Stimulated activated CD8-positive, alpha-beta memory T cell treated with anti-CD3 and anti-CD28 coated beads, Interleukin-7, amount 100 ng/mL, for 24 hours (primary cell): ENCODE data around the gene SHC3.
"Not testable (repeated sequence)": the region's sequence is repeated elsewhere in the genome, so short reads cannot be mapped to it uniquely, and the experiment has no call there.

ENCODE experiments used
- DNase-seq: peaks from one replicate; pipeline ENCODE4 v3.0.0-alpha.2; 2020; ENCODE audit warnings: low read depth

The SHC3 gene, protein sequence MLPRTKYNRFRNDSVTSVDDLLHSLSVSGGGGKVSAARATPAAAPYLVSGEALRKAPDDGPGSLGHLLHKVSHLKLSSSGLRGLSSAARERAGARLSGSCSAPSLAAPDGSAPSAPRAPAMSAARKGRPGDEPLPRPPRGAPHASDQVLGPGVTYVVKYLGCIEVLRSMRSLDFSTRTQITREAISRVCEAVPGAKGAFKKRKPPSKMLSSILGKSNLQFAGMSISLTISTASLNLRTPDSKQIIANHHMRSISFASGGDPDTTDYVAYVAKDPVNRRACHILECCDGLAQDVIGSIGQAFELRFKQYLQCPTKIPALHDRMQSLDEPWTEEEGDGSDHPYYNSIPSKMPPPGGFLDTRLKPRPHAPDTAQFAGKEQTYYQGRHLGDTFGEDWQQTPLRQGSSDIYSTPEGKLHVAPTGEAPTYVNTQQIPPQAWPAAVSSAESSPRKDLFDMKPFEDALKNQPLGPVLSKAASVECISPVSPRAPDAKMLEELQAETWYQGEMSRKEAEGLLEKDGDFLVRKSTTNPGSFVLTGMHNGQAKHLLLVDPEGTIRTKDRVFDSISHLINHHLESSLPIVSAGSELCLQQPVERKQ

DNA sequence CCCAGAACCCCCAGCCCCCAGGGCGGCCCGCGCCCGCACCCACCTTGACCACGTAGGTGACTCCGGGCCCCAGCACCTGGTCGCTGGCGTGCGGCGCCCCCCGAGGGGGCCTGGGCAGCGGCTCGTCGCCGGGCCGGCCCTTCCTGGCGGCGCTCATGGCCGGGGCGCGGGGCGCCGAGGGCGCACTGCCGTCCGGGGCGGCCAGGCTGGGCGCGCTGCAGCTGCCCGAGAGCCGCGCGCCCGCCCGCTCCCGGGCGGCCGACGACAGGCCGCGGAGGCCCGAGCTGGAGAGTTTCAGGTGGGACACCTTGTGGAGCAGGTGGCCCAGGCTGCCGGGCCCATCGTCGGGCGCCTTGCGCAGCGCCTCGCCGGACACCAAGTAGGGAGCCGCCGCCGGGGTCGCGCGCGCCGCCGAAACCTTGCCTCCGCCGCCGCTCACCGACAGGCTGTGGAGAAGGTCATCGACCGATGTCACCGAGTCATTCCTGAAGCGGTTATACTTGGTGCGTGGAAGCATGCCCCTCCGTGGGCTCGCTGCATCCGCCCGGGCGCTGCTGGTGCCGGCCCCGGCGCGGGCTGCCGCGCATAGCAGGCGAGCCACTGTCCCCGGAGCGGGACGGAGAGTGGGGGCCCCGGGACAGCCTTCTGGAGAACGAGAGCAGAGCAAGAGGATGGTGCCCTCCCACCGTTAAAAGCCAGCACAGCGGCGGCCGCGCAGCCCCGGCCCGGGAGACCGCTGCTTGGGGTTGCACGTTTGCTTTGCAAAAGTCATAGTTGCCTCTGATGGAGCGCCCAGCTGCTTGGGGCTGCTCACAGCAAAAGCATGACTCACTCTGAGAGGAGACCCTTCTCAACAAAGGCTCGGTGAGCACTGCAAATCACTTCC lies at the start of gene SHC3:
Gene SHC3 (minus strand): TSS at position 875 of the 886 bp plus-strand sequence. CDS start 358 bp downstream, at position 517.
- DNase-seq, result no peak

DNA sequence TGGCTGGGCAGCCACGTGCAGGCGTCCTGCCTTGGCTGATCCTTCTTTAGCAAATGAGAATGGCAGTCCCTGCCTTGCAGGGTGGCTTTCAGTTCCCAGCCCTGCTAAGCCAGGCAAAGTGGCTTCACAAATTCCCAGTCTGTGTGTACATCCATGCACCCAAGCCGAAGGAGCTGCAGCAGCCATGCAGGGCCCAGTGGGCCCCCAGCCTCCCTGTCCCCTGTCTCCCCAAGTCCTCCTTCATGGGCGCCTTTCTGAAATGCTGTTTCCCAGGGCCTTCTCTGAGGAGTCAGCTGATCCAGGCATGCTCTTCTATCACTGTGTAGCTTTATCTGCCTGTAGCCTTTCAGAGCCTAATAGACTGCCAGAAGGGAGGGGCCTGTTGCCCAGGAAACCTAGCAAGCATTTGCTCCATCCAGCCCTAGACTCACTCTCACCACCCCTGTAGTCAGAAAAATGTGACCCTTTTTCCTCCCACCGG lies 47.4 kb upstream of the SHC3 start:
- DNase-seq, result no peak

DNA sequence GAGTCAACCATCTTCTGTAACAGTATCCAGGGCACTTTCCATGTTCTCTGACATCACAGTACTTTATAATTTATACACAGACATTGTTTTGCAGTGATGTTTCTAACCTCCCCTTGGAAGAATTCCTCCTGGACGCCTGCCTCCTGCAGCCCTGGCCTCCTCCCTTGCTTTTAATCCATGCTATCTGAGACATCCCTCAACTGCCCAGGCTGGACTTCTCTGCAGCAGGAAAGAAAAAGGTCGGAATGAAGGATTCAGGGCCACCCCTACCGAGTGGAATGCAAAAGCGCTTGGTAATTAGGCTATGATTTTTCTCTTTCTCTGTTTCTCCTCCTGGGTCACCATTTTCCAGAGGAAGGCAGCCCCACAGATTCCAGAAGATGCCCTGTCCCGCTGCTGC lies 47.0 kb upstream of the SHC3 start:
- DNase-seq, result no peak

DNA sequence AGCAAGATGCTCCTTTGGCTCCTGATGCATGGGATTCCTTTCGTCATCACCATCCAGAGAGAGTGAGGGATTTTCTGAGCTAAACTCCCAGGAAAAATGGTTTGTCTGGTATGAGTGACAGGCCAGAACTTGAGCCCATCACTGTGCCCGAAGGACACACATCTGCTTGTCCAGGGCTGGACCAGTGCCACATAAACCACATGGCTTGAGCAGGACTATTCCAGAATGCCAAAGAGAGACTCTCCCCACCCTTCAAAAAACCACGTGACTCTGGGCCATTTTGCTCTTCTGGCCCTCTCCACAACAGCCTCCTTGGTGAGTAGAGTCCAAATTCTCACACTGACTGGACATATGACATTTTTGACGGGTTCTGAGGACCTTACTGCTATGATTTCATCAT lies 46.4 kb upstream of the SHC3 start:
- no peak for DNase-seq

DNA sequence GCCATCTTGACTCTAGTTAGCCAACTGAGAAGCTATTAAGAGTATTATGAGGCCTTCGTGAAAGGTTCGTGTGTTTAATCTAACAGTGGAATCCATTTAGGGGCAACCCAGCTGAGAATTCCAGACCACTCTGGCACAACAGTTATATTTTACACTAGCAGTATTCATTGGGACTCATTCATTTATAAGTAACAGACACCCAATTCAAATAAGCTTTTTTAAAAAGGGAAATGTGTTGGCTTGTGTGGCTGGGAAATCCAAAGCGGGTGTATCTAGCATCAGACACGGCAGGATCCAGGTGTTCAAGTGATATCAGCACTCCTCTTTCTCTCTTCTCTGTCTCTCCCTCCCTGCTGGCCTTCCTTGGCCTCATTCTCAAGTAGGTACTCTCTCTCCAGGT lies 46.0 kb upstream of the SHC3 start:
- no peak for DNase-seq

DNA sequence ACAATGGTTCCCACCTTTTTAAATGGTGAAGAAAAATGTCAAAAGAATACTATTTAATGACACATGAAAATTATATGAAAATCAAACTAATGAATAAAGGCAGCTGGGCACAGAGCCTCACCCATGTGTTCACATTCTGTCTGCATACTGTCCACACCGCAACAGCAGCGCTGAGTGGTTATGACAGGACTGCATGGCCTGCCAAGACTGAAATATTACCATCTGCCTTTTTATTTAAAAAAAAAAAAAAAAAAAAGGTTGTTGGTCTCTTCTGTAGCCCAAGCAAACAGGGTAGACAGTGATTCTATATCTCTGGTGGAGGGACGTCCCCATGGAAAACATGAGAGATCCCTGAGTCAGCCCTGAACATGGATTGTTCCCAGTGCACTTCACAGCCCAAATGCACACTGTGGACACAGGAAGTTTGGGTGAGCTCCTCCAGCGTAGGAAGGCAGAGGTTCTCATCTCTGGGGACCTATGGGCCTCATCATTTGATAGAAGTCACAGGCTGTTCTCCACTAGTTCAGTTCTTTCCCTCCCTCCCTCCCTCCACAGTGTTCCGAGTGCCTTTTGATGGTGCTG lies 44.9 kb upstream of the SHC3 start:
- DNase-seq, result no peak

DNA sequence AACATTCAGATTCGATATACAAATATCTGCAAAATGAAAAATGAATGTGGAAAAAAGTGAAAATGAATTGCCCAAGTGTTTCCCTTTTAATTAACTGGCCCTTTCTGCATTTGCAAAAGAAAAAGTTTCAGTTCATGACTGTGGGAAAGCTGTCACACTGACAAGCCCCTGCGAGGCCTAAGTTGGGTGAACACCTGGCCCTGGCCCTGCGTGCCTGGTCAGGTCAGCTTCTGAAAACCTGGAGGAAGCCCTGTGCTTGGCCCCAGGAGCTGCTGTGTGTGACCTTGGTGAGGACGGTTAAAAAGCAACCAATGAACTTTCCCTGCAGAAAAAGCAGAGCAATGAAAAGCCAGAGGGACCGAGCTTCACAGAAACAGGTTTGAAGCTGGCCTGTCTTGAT lies 41.0 kb upstream of the SHC3 start:
- no peak for DNase-seq

DNA sequence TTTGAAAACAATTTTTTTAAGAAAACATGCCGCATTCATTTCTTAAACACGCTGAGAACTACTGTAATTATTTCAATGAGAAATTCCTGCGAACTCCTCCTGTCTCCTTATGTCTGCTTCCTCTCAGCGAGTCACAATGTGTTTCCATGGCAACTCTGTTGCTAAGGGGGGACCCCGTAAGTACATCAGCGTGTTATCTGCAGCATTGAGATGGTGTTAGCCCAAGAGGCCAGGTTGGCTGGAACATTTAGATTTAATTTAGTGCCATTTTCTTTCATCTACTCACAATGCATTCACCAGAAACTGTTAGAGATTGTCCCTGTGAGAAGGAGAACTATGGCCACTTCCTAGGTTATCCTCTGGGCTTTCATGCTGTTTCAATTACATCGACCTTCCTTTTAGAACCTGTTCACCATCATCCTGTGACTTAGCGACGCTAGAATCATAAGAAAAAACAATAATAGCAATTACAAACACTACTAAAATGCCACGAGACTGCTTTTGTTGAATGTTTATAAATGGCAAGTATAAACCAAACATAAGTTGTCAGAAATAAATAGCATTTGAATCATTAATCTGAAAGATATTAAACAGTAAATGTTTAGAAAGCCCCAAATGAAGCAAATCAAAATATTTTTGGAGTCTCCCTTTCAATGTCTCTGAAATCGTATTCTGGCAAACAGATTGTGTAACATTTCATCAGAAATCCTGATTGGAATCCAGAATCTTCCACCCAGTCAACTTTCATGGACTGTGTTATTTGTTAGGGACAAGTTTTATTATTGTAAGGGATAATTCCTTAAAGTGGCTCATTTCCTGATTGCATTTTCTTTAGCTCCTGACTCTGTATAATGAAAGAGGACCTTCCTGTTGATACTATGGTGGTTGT lies 39.7 kb upstream of the SHC3 start:
- no peak for DNase-seq

DNA sequence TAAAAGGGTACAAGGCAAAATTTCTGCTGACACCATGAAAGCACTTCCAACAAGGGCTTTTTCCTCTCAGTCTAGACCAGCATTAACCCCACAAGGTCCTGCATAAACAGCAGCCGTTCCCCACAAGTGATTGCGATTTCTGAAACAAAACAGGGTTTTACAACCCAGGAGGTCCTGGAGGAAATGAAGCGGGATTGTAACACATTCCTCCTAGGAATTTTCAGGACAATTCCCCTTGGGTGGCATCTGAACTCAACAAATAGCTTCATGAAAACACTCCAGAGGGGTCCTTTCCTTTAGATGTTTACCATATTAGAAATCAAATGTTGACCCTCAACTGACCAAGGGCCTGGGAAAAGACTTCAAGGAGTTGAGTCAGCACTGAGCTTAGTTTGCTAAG lies 36.7 kb upstream of the SHC3 start:
- DNase-seq, result no peak

DNA sequence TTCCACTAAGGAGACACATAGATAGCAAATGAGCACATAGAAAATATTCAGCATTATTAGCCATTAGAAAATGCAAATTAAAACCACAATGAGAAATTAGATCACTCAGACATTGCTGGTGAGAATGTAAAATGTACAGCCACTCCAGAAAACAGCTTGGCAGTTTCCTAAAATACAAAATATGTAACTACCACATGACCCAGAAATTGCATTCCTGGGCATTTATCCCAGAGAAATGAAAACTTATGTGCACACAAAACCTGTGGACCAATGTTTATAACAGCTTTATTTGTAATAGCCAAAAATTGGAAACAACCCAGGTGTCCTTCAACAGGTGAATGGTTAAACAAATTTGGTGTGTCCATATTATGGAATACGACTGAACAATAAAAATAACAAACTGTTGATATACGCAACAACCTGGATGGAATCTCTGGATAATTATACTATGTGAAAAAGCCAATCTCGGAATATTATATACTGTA lies 34.8 kb upstream of the SHC3 start:
- DNase-seq, result no peak

DNA sequence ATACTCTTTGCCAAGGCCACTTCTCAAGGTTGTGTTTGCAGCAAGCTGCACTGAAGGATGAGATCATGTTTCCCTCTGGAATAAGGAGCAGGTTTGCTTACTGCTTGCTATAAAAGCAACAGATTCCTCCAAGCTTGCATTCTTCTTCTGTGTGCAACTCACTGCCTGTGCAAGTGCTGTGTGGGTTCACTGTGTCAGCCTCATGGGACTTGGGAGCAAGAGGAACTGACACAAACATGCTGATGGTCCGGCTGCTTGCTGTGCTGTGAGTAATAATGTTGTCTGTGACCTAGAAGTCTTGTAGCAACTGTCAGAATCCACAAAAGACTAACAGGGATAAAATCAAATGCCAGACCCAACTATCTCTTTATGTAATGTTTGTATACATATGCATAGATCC lies 33.6 kb upstream of the SHC3 start:
- DNase-seq, result no peak

DNA sequence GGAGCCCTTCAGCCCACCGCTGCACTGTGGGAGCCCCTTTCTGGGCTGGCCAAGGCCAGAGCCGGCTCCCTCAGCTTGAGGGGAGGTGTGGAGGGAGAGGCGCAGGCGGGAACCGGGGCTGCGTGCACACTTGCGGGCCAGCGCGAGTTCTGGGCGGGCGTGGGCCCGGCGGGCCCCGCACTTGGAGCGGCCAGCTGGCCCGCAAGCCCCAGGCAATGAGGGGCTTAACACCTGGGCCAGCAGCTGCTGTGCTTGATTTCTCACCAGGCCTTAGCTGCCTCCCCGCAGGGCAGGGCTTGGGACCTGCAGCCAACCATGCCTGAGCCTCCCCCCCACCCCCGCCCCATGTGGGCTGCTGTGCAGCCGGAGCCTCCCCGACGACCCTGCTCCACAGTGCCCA lies 30.7 kb upstream of the SHC3 start:
- not testable (repeated sequence) for DNase-seq

DNA sequence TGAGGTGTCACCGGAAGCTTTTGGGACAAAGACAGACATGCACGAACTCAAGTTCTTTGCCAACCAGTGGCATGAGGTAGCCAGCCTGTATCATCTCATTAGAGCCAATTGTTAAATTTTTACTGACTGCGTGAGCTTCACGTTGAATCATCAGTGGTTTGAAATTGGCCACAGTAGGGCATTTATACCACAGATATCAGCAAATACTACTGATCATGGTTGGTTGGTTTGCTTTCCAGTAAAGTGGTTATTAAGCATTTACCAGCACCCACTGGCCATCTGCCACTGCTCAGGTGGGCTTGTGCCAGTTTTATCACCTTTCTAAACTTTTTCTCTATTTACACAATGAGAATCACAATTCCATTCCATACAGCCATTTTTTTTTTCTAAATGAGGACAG lies 28.4 kb upstream of the SHC3 start:
- no peak for DNase-seq

DNA sequence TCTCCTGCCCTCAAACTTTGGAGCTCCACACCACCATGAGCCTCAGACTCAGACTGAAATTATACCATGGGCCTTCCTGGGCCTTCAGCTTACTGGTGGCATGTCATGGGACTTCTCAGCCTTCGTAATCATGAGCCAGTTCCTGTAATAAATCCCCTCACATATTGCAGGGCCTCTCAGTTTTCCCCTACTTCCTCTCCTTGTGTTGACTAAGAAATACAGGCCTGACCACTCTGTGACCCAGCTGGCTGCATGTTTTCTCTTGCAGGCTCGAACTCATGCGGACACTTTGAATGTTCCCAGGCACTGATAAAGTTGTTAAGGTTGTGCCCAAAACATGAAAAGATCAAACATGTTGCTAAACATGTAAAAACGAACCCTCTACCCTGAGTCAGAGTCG lies 26.2 kb upstream of the SHC3 start:
- no peak for DNase-seq

DNA sequence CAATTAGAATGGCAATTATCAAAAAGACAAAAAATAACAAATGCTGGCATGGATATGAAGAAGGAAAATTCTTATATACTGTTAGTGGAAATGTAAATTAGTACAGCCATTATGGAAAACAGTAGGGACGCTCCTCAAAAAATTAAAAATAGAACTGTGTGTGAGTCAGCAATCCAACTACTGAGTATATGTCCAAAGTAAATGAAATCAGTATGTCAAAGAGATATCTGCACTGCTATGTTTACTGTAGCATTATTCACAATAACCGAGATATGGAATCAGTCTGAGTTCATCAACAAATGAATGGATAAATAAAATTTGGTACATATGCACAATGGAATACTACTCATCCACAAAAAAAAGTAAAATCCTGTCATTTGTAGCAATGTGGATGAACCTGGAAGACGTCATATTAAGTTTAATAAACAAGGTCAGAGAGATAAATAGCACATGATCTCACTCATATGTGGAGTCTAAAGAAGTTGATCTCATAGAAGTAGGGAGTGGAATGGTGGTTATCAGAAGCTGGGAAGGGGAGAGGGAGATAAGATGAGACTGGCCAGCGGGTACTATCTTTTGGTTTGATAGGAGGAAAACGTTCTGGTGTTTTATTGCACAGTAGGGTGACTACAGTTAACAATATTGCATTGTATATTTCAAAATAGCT lies 16.6 kb upstream of the SHC3 start:
- no peak for DNase-seq

DNA sequence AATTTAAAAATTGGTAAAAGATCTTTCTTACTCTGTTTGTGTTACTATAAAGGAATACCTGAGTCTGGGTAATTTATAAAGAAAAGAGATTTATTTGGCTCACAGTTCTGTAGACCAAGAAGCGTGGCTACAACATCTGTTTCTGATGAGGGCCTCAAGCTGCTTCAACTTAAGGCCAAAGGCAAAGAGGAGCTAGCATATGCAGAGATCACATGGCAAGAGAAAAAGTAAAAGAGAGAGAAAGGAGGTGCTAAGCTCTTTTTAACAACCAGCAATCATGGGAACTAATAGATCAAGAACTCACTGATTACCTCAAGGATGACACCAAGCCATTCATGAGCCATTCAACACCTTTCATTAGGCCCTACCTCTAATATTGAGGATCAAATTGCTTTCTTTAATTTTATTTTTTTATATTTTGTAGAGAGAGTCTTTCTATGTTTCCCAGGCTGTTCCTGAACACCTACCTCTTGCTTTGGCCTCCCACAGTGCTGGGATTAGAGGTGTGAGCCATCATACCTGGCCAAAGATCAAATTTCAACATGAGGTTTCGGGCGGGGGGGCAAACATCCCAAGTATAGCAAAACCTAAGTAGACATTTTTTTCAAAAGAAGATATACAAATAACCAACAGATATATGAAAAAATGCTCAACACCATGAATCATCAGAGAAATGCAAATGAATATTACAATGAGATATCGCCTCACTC lies 16.0 kb upstream of the SHC3 start:
- DNase-seq, result no peak

DNA sequence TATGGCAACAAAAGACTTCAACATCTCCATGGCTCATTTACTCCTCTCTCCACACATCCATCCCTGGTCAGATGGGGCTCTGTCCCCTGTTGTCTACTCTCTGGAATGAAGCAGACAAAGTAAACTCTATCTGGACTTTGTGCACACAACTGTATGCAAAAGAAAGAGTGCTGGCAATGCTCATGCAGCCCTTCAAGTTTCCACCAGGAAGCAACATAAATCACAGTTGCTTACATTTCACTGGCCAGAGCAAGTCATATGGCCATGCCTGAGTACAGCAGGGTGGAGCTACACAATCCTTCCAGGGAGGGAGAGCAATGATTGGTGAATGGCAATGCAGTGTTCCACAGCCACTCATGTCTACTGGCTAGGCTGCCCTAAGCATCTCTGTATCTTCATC lies 12.4 kb upstream of the SHC3 start:
- no peak for DNase-seq

DNA sequence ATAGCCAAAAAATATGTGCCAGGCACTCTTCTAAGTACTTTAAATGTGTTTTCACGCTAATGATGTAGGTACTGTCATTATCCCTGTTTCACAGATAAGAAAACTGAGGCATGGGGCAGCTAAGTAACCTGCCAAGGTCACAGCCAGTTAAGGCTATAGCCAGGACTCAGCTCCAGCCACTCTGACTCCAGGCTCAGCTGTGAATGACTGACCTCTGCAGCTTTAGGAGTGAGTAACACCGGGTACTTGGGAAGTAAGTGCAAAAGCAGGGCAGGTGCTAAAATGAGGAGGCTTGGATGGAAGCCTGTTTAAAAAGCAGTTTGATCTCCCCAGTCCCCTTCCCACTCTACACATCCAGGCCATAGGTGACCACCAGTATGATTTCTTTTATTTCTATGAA lies 10.6 kb upstream of the SHC3 start:
- DNase-seq, result no peak

DNA sequence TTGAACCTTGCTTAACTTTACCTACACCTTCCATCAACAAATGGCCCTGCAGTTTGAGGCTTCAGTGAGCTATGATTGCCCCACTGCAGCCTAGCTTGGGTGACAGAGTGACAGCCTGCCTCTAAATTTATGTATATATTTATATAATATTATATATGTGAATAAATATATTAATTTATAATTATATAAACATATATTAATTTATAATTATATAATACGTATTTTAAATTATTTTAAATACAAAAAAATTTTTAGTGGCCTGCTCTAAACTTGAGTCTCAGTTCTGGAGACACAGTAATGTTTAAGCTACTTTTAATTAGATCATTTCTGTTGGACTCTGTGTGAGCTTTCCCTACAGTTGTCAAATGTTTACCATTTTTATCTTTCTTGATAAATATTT lies 9.3 kb upstream of the SHC3 start:
- no peak for DNase-seq

DNA sequence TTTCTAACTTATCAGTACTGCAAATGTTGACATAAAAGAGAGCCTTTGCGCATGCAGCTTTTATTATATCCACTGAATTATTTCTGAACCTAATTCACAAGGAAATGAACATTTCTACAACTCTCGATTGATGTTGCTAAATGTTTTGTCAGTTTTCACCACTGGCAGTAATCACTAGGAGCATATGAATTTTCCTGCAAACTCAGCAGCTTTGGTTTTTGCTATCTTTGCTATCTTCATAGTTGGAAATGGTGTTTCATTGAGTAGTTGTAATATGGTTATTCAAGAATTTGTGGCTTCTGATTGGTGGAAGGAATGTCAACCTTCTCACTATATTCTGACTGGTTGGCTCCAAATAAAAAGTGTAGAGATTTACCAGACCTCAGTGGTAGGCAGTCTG lies 8.9 kb upstream of the SHC3 start:
- DNase-seq, result no peak
